GM21737 (cell line): ENCODE results near the gene INMT.

Experiments used
- ATAC-seq: cut with Tn5 transposase; IDR thresholded peaks from one replicate; pipeline ENCODE4 v1.9.1; 2021; ENCODE audit warnings: mild to moderate bottlenecking, moderate library complexity; ENCODE audit not compliant: unreplicated experiment

INMT gene

GRCh38 chr7:30727061-30727945, 24.6 kb upstream of the INMT start:
- no peak for ATAC-seq

- ATAC-seq, result no peak
These were observed 23.3 kb upstream of the INMT start for GRCh38 chr7:30728591-30729100.

DNA sequence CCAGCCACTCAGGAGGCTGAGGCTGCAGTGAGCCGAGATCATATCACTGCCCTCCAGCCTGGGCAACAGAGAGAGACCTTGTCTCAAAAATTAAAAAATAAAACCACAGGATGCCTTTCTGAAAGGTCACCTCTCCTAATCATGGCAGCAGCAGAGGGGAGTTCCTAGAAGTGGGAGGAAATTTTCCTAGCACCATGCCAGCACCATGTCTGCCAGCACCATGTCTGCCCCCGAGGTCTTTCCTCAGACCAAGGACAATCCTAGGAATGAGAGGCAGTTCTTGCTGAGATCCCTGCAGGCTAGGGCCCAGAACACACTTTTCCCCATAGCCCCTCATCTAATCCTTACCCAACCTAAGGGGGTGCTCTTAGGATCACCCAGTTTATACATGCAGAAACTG, 22.3 kb upstream of the INMT start:
- ATAC-seq, result no peak

- no peak for ATAC-seq
These were observed 21.8 kb upstream of the INMT start for GRCh38 chr7:30730097-30730496.

DNA sequence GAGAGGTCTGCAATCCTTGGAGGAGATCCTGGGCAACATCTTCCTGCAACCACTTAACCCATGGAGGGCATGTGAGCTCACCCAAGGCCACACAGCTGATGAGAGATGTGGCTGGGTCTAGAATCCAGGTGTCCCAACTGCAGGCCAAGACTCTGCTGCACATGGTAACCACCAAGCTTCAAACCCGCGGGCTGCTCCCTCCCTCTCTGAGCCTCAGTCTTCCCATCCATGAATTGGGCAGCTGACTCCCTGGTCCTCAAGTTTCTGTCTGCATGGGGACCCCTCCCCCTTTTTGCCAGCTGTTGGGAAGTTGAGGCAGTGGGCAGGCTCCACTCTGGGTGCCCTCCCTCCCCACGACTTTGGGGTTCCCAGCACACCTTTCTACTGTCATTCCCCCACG, 20.9 kb upstream of the INMT start:
- ATAC-seq, result no peak

- no peak for ATAC-seq
These were observed 20.4 kb upstream of the INMT start for GRCh38 chr7:30731581-30731980.

- no peak for ATAC-seq
These were observed 19.3 kb upstream of the INMT start for GRCh38 chr7:30732606-30733005.

GRCh38 chr7:30733216-30733615, 18.7 kb upstream of the INMT start:
- no peak for ATAC-seq

GRCh38 chr7:30733691-30734090, 18.2 kb upstream of the INMT start:
- ATAC-seq, result no peak

DNA sequence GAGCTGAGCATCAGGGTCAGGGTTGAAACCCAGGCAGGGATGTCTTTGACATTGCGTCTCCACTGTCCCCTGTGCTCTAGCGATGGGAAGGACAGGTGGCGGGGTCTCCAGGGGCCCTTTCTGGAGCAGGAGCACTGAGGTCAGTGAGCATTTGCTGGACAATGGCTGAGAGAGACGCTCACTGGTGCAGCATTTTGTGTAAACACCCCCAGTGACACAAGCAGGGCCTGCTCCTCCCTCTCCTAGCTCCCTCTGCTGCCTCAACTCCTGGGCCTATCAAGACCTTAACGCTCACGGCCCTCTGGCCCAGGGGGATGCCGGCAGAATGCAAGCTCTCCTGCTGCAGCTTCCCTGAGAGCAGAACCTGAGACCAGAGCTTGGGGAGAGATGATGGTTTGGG, 17.4 kb upstream of the INMT start:
- no peak for ATAC-seq

DNA sequence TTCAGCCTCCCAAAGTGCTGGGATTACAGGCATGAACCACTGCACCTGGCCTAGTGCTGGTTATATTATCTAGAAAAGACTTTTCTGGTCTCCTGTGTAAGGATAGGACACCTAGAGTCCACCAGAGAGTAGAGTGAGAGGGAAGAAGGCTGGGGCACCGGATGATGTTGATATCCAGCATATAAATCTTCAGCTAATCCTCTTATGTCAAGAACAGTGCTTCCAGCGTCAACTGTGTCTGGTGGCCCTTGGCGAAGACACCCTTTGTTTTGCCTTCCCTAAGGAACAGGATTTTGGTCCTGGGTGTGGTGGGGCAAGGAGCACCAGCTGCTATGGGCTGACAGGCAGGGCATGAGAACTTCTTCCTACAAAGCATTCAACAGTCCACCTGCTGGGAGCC, 16.3 kb upstream of the INMT start:
- no peak for ATAC-seq

GRCh38 chr7:30736291-30736690, 15.6 kb upstream of the INMT start:
- no peak for ATAC-seq

DNA sequence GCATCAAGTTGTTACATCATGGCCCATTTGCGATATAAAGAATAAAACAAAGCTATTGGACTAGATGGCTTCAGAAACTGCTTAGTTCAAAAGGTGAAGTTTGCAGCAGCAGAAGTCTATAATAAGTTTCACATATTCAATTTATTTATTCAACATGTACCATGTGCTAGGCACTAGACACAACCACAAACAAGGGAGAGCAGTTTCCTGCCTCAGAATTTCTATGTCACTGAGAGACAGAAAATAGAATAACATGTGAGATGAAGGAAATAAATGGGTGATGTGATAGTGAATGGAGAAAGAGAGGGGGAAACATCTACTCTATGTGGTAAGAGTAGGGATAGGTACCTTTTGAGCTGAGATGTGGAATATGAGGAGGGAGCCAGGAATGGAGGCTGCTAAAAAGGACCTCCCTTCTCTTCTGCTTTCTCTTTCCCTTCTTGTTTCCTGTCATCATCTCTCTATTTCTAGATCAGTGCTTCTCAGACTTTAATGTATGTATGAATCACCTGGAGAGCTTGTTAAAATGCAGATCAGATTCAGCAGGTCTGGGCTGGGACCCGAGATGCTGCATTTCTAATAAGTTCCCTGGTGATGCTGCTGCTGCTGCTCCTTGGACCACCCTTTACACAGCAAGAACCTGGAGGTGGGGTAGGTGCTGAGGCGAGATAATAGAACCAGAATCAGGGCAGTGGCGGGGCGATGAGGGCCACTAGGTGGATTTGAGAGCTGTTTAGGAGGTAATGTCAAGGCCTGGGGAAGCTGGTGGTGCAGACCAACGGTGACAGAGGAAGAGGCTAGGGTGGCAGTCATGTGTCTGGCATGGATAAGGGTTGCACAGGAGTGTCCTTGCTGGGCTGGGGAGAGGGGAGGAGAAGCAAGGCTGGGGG, 13.7 kb upstream of the INMT start:
- ATAC-seq, result no peak

DNA sequence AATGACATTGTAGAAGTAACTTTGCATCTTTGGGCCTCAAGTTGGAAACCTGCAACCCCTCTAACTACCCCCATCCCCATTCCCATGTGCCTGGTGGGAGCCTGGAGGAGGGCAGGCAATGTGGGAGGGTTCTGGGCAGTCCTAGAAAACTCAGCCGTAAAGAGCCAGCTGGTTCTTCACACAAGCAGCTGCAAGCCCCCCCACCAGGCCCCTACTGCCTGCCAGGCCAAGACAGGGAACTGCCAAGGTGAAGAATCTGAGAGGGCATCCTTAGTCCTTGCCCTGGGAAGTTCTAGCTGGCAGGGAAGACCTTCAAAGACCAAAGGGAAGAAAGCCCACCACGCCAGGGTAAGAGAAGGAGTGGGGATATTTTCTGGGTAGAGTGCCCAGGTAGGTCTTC, 12.2 kb upstream of the INMT start:
- no peak for ATAC-seq

DNA sequence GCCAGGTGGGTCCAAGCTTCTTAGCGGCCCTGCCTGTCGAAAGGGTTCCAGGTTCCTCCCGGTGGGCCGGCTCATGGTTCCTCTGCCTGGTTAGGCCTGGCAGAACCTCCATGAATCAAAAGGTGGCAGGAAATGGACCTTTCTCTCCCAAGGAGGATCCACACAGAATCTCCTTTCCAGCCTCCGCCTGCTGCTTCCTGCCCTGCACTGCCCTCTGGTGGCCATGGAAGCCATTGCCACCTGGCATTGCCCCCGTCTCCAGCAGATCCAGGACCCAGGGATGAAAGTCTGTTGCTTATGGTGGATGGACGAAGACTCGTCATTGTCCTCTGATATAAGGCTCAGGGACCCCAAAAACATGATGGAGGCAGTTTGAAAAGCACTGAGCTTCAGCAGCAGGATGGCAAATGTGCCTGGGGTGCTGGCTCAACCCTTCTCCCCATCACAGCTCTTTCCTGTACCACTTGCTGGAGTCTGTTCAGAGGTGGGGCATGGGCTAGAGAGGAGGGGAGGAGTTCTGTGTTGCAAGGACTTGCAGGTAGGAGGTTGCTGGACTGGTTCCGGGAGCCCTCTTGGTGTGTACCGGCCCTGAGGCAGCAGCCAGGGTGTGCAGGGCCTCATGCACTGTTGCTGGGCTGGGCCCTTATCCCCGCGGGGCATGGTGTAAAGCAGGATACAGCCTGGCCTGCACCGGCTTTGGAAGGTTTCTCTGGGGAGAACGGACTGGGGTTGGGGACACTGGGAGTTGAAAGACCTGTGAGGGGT, 11.3 kb upstream of the INMT start:
- peak; percentile 67 for ATAC-seq

DNA sequence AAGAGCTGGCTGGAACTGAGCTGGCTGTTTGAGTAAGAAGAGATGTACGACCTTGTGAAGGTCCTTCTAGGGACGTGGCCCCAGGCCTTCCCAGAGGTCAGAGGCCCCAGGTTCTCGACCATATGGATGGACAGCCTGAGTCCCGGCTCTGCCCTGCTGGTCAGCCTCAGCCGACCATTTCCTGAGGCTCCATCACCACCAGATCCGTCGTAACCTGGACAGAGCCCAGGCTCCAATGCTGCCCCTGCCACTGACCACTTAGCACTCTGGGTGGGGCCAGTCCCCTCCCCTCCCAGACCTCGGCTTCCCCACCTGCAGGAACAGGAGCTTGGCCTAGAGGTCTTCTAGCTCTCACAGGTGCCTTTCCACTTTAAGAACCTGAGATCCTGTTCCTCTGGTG, 10.6 kb upstream of the INMT start:
- ATAC-seq, result no peak

DNA sequence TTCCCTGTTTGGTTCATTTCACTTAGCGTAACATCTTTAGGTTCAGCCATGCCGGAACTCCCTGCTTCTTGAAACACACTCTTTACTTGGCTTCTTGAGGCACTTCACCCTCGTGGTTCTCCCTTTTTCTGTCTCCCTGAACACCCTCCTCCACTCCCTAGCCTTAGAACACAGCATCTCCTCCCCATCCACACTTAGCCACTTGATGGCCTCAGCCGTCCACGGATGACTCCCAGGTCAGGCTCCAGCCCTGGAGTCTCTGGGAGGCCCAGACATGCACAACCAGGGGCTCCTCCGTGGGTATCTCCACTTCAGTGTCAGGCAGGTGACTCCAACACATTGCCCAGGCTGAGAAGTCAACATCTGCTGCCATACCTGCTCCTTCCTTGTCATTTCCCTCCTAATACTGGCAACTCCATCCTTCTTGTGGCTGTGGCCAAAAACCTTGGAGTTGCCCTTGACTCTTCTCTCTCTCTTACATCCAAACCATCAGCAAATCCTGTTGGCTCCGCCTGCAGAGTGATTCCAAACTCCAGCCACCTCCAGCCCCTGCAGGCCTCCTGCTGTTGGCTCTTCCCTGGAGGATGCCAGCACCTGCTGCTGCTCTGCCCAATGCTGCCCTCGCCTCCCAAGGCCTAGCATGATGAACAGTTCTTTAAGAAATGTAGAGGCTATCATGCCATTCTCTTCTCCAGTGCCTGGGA, 8.4 kb upstream of the INMT start:
- ATAC-seq, result no peak

DNA sequence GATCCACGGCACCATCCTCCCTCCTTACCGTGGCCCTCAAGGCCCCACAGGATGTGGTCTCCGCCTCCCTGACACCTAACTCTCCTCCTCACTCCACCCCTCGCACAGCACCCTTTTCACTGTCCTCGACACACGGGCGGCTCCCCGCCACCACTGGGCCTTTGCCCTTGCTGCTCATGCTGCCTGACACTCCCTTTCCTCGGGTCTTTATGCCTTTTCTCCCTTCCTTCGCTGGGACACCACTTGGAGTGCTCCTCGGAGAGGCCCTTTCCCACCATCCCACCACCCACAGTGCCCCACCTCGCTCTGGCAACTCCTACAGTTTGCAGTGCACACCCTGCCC, 7.9 kb upstream of the INMT start:
- no peak for ATAC-seq

DNA sequence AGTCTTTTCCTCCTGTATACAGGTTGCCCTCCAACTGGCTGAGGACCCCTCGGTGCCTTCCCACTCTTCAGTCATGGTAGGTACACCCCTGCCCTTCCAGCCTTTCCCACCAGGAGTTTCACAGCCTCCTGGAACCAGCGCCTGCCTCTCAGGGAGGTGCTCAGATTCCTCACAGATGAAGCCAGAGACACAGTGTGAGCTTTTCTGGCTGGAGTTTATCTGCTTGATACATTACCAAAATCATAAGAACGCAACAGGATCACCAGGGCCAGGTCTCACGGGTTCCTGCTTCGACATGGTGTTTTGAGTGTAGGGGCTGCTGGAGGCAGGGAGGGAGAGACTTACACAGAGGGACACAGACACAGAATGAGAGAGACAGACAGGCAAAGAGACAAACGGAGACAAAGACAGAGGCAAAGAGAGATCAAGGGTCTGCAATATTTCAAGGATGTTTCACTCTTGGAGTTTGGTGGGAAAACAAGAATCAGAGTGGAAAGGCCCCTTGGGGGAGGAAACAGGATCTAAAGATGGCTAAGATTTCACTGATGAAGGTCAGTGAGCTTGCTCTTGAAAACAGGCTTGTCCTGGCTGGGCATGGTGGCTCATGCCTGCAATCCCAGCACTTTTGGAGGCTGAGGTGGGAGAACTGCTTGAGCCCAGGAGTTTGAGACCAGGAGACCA, 6.5 kb upstream of the INMT start:
- ATAC-seq, result no peak

- ATAC-seq, result no peak
These were observed 1.9 kb upstream of the INMT start for GRCh38 chr7:30750010-30750409.
